GM21381 (cell line): Measurements from ENCODE around the gene ADAMTS16.

ENCODE experiments used
- ATAC-seq: cut with Tn5 transposase; IDR thresholded peaks from one replicate; pipeline ENCODE4 v1.9.1; 2021; ENCODE audit warnings: mild to moderate bottlenecking, moderate library complexity; ENCODE audit not compliant: unreplicated experiment

ADAMTS16 gene

DNA sequence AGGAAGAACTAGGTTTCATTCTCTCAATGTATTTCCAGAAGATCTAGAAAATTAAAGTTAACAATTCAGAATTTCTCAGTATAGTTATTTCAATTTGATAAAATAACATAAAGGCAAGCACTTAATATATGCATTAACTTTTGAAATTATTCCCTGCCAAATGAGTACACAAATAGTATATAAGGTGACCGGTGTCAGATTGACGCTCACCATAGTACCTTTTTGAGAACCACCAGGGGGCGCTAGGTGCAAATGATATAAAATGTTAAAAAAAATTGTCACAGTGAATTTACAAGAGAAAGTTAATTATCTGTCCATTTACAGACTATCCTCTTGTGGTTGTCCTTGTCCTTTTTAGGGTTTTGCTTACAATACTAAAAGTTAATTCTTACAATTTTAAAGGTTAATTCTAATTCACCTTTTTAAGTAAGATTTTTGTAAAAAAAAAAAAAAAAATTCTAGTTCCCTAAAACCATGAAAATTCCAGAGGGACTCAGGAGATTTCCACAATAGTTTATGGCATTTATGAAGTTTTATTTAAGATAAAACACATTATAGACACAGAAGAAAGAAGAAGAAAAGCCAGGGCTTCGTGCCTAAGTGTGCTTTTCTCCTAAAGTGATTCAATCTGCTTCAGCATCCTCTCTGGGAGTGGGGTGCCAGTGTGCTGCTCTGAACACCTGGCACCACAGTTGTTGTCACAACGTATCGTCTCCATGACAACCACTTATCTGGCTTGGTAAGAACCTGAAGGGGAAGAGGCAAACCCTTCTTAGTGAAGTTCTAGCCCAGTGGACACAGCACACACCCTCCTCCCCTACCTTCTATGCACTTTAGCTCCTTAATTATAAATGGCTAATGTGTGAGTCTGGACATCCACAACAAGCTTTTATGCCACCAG, 1.7 kb downstream of the ADAMTS16 start:
- peak; percentile 54 for ATAC-seq

DNA sequence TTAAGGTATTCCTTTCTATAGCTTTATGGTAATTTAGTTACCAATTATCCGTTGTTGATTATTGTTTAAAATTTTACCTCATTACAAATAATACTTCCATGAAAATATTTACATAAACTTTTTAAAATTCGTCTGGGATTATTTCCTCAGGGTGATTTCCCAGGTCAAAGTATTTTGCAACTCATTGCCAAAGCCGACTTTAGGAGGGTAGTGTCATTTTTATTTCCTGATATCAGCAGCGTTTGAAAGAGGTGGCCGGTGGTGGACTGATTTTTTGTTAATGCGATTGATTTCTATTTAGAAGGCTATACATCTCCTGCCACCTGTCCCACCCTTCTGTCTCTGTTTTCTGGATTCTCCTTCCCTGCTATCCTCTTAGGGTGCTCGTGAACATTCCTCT, 4.3 kb downstream of the ADAMTS16 start:
- ATAC-seq = no peak

GRCh38 chr5:5145651-5146529, 5.8 kb downstream of the ADAMTS16 start:
- no peak for ATAC-seq

DNA sequence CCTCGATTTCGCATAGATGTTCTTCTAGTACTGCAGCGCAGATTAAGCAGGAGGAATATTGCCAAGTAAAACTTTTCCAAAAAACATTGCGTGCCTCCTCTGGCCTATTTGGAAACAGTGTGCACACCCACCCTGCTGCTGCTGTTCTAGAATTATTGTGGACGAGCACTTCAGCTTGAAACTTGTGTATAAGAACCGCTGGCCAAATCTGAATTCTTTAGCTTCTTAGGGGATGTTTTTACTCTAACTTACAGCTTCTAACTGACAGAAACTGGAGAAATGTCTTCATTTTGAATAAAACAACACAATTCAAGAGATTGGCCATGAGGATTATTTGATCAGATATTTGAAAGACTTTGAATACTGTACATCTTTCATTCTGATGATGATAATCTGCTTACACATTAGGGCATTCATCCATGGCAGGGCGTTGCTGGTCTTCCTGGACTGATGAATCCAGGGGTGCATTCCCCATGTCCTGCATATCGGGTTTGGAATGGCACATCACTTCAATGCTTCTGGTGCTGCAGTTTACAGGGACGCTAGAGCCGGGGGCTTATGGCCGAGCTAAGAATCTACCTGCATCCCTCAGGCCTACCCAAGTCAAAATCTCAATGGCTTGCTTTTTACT, 6.5 kb downstream of the ADAMTS16 start:
- no peak for ATAC-seq

- ATAC-seq = no peak
These were observed 9.0 kb downstream of the ADAMTS16 start for GRCh38 chr5:5149154-5149553.

DNA sequence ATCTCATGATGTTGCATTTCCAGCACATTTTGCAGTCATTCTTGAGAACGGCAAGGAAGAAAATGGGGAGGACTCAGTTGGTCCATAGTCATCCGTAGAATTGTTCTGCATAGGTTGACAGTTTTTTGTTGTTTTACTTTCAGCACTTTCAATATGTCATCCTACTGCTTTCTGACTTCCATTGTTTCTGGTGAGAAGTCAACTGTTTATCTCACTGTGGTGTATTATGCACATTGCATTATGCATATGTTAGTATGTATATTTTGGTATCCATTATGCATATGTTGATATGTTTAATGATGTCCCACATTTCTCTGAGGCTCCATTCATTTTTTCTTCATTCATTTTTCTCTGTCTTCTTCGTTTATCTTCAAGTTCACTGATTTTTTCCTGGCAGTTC, 10.5 kb downstream of the ADAMTS16 start:
- ATAC-seq = no peak

GRCh38 chr5:5154733-5155132, 14.6 kb downstream of the ADAMTS16 start:
- no peak for ATAC-seq

GRCh38 chr5:5155617-5156016, 15.5 kb downstream of the ADAMTS16 start:
- ATAC-seq = no peak

DNA sequence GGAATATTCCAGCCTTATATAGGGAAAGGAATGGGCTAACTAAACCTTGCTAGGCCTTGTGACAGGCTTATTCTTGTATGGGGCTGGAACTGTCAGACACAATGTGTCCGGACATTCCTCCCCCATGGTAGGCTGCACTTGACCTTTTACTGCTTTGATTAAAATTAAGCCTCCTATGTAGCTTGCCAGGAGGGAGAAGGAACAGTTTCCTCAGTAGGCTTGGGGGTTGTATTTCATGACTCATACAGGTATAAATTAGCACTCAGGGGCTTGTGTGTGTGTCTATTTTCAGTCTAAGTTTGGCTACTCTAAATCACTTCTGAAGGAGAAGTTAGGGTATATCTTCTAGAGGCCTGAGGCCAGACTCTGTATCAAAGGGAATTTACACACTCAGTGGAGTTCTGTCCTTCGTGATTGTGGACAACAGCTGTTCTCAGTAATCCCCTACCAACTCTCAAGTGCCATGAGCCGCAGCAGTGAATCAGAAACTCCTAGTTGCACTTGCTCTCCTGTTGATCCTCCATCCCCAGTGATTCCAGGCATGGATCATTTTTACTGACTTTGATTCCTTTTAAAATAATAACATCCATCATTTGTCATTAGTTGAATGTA, 16.4 kb downstream of the ADAMTS16 start:
- no peak for ATAC-seq

DNA sequence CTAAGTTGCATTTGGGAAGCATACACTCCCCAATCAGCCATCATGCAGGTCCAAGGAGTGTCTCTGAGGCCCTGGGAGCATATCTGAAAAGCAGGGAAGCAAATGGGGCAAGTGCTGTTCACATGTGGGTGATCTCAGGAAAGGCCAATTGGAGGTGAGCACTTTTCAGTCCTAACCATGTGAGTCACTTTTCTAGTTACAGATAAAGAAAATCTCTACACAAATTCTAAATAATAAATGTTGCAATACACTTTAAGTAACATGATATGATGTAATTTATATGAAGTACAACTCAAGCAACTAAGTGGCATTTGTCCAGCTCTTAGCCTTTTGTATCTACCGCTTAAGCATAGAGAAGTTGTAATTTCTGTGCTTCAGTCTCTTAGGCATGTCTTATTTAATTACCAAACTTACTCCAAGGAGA, 18.4 kb downstream of the ADAMTS16 start:
- ATAC-seq = no peak

GRCh38 chr5:5159282-5160103, 19.4 kb downstream of the ADAMTS16 start:
- no peak for ATAC-seq

- no peak for ATAC-seq
These were observed 24.0 kb downstream of the ADAMTS16 start for GRCh38 chr5:5164163-5164562.

- no peak for ATAC-seq
These were observed 25.4 kb downstream of the ADAMTS16 start for GRCh38 chr5:5165541-5166002.

DNA sequence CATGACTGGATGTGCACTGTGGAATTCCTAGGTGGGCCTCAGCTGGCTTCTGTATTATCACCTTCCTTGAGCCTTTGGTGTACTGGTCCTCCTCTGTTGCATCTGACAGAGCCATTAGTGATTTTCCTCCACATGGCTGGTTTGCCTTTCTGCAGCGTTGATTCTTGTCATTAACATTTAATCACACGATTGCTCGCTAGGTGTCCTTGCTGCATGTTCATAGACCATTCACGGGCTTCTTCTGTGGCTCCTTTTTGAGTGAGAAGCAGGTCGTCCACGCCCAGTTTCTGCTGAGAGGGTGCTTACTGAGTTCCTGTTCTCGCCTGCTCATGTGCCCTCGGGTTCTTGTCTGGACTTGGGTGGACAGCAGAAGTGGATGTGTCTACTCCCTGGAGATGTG, 29.3 kb downstream of the ADAMTS16 start:
- no peak for ATAC-seq

DNA sequence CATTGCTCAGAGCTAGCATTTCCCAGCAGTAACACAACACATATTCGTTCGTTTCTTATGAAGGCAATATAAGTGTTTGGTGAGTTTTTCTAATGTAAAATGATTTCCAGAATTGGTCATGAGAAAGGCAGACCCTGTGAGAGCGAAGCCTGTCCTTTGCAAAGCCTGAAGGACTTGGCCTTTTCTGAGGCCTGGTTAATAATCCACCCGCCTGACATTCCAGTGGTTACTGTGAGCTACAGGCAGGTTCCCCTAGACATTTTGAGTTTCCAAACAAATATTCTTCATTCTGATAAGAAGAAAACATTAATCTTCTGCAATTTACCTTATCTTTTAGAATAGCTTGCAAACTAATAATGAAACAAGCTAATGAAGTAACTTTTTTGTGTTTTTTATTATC, 38.0 kb downstream of the ADAMTS16 start:
- ATAC-seq = no peak

DNA sequence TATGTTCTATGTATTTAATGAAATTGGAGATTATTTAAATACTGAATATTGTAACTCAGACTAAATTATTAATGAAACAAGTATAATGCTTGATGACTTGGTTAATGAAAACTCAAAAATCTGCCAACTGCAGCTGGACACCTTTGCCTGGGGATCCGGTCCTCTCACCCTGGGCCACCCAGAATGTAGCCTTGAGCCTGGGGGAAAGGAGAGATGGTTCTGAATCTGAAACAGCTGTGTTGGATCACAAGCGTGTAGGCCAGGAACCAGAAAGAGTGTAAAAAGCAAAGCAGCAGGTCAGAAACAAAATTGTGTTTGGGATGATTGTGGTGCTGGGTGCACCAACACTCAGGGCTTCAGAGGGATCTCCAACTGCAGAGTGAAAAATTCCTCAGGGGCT, 38.5 kb downstream of the ADAMTS16 start:
- no peak for ATAC-seq

- no peak for ATAC-seq
These were observed 38.9 kb downstream of the ADAMTS16 start for GRCh38 chr5:5179079-5179478.

GRCh38 chr5:5179597-5179996, 39.5 kb downstream of the ADAMTS16 start:
- ATAC-seq = no peak

DNA sequence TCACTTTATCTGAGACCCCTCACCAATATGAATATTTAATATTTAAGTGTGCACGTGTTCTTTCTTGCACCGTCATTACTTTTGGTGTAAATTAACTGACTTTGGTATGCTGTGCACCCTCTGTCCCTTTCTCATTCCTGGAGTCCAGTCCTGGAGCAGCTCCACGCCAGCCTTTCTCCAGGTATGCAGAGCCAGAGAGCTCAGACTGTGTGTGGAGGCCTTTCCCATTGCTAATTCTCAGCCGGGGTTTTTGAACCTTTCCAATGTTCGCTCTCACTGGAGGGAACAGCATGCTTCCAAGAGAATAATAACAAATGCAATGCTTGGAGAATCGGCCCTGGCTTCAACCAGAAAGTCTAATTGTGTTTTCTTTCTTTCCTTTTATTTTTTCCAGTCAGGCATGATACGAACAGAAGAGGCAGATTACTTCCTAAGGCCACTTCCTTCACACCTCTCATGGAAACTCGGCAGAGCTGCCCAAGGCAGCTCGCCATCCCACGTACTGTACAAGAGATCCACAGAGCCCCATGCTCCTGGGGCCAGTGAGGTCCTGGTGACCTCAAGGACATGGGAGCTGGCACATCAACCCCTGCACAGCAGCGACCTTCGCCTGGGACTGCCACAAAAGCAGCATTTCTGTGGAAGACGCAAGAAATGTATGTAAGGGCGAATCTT, 41.7 kb downstream of the ADAMTS16 start:
- no peak for ATAC-seq
